ENCODE data around the gene KCND2. TPM values are rescaled to one million over a fixed set of nuclear protein-coding genes. Genes with fewer than 3 reads are reported as not detected.

Gene KCND2
- total and polyA plus RNA-seq, 2 of the 4 experiments (the other 2 are of a cell fraction) = under 0.01 TPM; not detected in 1

DNA sequence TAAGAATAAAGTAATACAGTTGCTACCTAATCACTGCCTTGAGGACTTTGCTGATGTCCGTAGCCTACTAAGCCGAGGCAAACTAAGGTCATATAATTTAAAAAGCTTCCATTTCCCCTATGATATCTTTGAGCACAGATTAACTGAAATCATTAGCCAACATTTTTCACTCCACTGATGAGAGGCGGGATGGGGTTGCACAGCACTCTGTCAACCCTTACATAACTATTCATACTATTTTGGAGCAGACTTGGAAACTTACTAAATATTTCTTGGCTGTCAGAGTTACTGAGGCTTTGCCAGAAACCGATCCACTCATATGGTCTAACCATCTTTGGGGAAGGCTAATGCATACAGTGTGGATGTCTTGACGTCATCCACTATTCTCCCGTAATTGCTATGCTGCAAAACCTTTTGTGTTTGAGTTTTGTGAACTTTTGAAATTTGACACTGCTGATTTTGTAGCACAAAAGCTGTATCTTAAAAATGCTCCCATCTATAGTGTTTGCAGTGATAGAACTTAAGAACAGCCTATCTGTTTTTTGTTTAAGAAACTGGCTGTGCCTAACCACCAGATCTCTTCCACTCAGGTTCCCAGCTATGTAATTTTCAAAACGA, 336.3 kb downstream of the KCND2 start:
- no peak for DNase-seq
- dilution Hi-C loops (cut with HindIII; ENCODE audit: low sequenced_read_pairs, unreplicated experiment) = no loop called here
- BruUV-seq (replicated peaks) = no TSS peak

More for the DNA sequence above, 336.3 kb downstream of the KCND2 start:
- H3K4me3 ChIP-seq (ENCODE audit: insufficient read depth, low read depth, low read length) = no peak overlapping the region
- H3K9ac ChIP-seq (ENCODE audit: low read depth, low read length) = no peak overlapping the region
- no peak overlapping the region for H3K4me2 ChIP-seq (ENCODE audit: low read depth, low read length)
- no peaks in the 10 kb centered on the region for H3K36me3 ChIP-seq (ENCODE audit: control insufficient read depth, insufficient read depth, low read length)
- H3K4me1 ChIP-seq (ENCODE audit: control insufficient read depth, insufficient read depth, low read length) = no peaks in the 10 kb centered on the region
- H3K18ac ChIP-seq (ENCODE audit: low read depth, low read length) = no peak overlapping the region
- no peak overlapping the region for H4K8ac ChIP-seq (ENCODE audit: low read depth in 2 of 2, low read length in 2 of 2)
- H3K4ac ChIP-seq (ENCODE audit: low read depth, low read length) = no peak overlapping the region
- POLR2A ChIA-PET (ENCODE audit: unreplicated experiment) = no interaction called here
- no peak overlapping the region for H3K27ac ChIP-seq (ENCODE audit: insufficient read depth, low read length)
- no peaks in the 10 kb centered on the region for H3K79me1 ChIP-seq (ENCODE audit: low read depth in 1 of 2, low read length in 2 of 2)
- no peaks in the 10 kb centered on the region for H3K27me3 ChIP-seq (ENCODE audit: control insufficient read depth, insufficient read depth, low read length)
- no peaks in the 10 kb centered on the region for H4K20me1 ChIP-seq (ENCODE audit: insufficient read depth, low read length)
- no peak overlapping the region for H3K14ac ChIP-seq (replicated peaks; ENCODE audit: low read depth, low read length)
- H2BK120ac ChIP-seq (ENCODE audit: low read depth, low read length) = no peak overlapping the region
- no peak overlapping the region for H2AK5ac ChIP-seq (ENCODE audit: low read depth, low read length)
- no peak for ATAC-seq (ENCODE audit: low read depth)
- in situ Hi-C loops (cut with MboI; ENCODE audit: low sequenced_read_pairs) (no loop called here), intact Hi-C loops (cut with micrococcal nuclease) (no loop called here)
- H3K23ac ChIP-seq (ENCODE audit: low read depth, low read length) = no peak overlapping the region
- H2BK20ac ChIP-seq (ENCODE audit: low read depth, low read length) = no peak overlapping the region
- no peak overlapping the region for H2BK15ac ChIP-seq (ENCODE audit: low read depth, low read length)
- H4K5ac ChIP-seq (ENCODE audit: low read depth, low read length) = no peak overlapping the region
- TF ChIP-seq BHLHE40 (IDR thresholded peaks at IDR 0.05; ENCODE audit: low read depth, low read length) = no peak
- TF ChIP-seq NFE2L2 (IDR thresholded peaks at IDR 0.05; ENCODE audit: low read depth, low read length) = no peak
- TF ChIP-seq SMC3 (IDR thresholded peaks at IDR 0.05; ENCODE audit: low read depth, low read length) = no peak
- no peak for TF ChIP-seq MAZ (IDR thresholded peaks at IDR 0.05; ENCODE audit: borderline replicate concordance, low read depth, low read length)
- no peak for TF ChIP-seq FOS (IDR thresholded peaks at IDR 0.05; ENCODE audit: low read depth, low read length)
- TF ChIP-seq RCOR1 (IDR thresholded peaks at IDR 0.05; ENCODE audit: insufficient replicate concordance, low read length) = no peak
- no peak for TF ChIP-seq RFX5 (IDR thresholded peaks at IDR 0.05; ENCODE audit: low read depth, low read length)
- no peak for TF ChIP-seq CHD1 (IDR thresholded peaks at IDR 0.05; ENCODE audit: low read depth, low read length)
- no peak overlapping the region for H2AFZ ChIP-seq (replicated peaks; ENCODE audit: low read length, poor library complexity)
- H2BK5ac ChIP-seq (ENCODE audit: low read depth, low read length, poor library complexity, severe bottlenecking) = no peak overlapping the region
- no peak overlapping the region for H2AK9ac ChIP-seq (replicated peaks; ENCODE audit: low read depth, low read length, poor library complexity)
- CTCF ChIA-PET = no interaction called here
- H3K9me3 ChIP-seq (ENCODE audit: control insufficient read depth, insufficient read depth, low read length) = no peaks in the 10 kb centered on the region
- H3K9me1 ChIP-seq (ENCODE audit: insufficient read depth, low read length) = no peaks in the 10 kb centered on the region
- no peak overlapping the region for H3K56ac ChIP-seq (ENCODE audit: extremely low read depth, insufficient read depth, low read length)
- H4K91ac ChIP-seq (ENCODE audit: insufficient read depth, low read depth, low read length) = no peak overlapping the region
- 0% methylated on average over 1 of the region's 7 CpGs; no CpG with 5 or more reads in 1 of the 2 experiments for WGBS, 2 experiments (ENCODE audit: extremely low coverage in 2 of 2, insufficient read length in 1 of 2)
